GM21515 (cell line): ENCODE data around the gene GAPDHS.

Experiments used
- ATAC-seq: cut with Tn5 transposase; IDR thresholded peaks from one replicate; pipeline ENCODE4 v1.9.1; 2021; ENCODE audit not compliant: unreplicated experiment

GAPDHS gene

DNA sequence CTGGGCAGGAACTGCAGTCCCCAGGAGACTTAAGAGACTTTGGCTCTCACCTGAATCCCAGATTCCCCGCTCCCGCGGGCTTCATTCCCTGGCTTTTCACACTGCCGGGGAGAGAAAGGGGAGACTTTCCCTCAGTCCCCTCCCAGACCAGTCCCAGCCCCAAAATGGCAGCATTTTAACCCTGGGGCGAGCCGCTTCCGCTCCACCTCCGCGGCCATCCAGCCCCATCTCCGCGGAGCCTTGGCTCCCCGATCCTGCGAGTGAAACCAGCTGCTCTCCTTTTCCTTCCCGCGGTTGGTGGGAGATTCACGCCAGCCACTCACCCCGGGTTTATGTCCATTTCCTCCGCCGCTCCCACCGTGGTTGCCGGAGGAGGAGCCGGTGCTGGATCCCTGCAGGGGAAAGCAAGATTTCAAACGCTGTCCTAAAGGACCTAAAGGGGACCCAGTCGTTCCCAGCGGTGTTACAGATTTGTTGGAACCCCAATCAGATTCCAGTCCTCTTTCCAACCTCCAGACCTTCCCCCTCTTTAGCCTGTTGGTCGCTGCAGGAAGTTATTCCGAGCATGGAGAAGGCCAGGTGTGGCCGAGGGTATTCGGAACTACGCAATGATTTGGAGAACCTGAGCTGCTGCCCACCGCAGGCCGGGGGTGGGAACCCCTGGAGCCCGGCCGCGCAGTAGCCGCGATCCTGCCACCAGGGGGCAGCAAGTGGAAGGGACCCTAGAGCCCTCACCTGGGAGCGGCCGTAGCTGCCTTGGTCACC is 23.2 kb upstream of the GAPDHS start:
- ATAC-seq = no peak

DNA sequence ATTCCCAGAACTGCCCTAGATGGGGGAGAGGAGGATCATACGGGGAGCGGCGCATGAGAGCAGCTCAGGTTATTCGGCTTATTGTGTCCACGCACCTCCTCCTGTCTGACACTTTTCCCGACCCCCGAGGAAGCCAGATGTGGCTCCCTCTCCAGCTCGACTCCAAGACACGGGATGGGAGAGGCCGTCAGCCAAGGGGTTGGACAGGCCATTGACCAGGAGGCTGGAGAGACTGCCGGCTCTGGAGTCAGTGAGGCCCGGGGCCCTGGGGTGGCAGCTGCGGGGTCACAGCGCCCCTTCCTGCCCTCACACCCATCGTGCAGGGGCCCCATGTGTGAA is 22.7 kb upstream of the GAPDHS start:
- no peak for ATAC-seq

DNA sequence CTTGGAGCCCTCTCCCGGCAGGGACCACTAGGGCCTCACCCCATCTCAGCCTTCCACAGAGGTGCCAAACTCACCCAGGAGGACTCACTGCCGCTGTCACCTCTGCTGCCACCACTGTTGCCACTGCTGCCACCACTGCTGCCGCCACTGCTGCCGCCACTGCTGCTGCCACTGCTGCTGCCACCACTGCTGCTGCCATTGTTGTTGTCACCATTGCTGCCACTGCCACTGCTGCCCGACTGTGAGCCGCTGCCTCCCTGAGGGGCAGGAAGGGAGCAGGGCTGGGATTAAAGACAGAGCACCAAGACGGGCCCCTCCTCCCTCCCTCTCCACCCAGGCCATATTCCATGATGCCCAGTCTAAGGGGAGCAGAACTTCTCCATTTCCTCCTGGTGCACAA is 21.9 kb upstream of the GAPDHS start:
- no peak for ATAC-seq

DNA sequence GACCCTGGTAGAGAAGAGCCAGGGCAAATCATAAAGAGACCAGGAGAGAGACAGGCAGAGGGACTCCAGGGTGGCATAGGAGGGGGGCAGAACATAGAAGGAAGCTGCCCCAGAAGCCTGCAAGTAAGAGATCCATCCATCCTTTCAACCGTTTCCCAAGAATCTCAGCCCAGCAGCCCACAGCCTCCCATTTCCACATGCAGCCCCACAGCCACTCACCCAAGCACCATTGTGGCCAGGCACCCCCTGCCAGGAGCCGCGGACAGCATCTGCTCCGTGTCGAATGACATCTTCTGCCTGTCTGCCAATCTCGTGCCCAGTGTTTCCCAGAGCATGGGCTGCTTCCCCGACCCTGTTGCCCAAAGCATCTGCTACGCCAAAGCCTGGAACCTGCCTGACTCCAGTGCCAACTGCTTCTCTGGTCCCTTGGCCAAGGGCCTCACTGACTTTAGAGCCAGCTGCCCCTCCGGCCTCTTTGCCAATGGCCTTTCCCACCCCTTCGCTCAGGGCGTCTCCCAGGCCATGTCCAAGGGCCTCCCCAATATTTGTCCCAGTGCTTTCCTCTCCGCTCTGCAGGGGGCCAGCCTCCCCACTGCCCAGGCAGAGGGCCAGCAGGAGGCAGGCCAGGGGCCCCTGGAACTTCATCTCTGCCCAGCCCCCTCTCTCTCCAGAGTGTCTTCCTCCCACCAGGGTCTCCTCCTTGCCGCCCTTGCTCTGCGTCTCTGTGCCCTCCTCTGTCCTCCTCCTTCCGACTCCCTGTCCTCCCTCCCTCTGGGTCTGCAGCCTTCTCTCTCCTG is 20.2 kb upstream of the GAPDHS start:
- no peak for ATAC-seq

DNA sequence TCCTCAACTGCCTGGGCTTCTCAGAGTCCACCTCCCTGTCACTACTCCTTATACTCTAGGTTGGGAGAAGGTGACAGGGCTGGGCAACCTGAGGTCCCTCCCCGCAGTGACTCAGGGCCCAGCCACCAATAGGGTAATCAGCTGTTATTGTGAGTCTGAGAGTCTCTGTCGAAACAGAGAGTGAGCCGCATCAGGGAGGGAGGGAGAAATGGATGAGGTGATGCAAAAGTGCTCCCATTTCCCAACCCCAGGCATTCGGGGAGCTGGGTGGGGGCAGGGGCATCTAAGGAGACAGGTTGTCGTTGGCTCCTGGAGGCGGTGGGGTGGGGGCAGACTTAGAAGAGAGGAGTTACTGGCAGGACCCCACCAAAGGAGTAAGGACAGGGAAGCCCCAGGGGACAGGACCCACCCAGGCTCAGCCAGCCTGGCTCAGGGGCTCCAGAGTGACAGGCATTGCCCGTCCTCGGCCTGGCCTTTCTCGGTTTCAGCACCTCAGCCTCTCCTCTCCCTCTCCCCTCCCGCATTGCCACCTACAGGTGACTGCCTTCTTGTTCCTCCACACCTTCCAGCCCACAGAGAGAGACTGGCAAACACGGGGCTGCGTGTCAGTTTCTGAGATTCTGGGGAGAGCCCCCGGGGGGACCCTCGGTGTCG is 19.5 kb upstream of the GAPDHS start, which contains the start of gene DMKN:
Gene DMKN, minus strand, starts transcription at position 22 of the 654 bp plus-strand sequence. CDS start 174 bp downstream, outside the sequence.
- ATAC-seq = no peak

DNA sequence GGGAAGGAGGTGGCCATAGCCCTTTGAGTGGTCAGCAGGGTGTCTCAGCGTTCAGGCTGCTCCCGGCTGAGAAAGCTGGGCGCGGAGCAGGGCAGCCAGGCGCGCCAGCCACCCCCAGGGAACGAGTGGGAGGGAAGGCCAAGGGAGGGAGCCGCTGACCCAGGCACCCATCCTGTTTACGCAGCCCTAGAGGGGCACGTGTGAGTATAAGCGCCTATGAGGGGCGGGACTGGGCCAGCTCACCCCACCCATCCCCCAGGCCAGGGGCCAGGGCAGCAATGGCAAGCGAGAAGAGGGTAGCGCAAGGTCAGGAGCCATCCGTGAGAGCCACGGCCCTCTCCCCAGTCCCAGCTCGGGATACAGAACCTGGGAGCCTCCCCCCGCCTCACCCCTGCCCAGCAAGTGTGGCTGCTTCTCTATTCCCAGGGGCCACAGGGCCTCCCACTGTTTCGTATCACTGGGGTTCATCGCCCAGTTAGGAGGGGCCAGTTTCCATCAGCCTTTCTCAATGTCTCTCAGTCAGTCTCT is 18.9 kb upstream of the GAPDHS start:
- no peak for ATAC-seq

DNA sequence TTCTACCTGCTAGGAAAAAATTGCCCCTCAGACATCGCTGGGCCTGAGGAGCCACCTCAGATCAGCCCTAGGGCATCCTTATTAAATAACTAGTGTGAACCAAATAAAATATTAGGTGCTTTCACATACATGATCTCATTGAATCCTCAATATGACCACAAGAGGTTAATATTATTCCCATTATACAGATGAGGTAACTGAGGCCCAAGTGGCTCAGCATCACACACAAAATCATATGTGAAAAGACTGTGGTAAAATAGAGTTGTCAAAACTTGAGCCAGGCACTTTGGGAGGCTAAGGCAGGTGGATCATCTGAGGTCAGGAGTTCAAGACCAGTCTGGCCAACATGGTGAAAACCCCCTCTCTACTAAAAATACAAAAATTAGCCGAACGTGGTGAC is 16.9 kb upstream of the GAPDHS start:
- no peak for ATAC-seq

DNA sequence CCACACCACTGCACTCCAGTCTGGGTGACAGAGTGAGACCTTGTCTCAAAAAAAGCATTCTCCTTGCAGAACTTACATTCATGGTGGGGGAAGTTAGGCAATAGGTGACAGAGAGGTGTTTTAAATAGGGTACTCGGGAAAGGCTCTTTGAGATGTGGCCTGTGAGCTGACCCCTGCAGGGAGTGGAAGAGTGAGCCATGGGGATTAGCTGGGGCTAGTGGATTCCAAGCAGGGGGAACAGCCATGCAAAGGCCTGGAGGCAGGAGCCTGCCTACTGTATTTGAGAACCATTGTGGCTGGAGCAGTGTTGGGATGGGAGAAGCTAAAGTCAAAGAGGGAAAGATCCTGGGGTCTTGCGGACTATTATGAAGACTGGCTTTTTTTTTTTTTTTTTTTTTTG is 15.9 kb upstream of the GAPDHS start:
- no peak for ATAC-seq

DNA sequence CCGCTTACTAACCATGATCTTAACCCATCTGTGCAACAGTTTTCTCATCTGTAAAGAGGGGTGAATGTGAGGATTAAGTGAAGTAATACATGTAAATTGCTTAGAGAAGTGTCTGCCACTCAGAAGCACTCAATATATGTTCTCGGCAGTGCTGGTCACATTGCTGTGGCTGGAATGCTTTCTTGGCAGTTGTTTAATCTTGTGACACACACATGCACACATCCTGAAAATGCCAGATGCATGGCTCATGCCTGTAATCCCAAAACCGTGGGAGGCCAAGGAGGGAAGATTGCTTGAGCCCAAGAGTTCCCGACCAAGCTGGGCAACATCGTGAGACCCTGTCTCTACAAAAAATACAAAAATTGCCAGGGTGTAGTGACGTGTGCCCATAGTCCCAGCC is 14.9 kb upstream of the GAPDHS start:
- no peak for ATAC-seq

DNA sequence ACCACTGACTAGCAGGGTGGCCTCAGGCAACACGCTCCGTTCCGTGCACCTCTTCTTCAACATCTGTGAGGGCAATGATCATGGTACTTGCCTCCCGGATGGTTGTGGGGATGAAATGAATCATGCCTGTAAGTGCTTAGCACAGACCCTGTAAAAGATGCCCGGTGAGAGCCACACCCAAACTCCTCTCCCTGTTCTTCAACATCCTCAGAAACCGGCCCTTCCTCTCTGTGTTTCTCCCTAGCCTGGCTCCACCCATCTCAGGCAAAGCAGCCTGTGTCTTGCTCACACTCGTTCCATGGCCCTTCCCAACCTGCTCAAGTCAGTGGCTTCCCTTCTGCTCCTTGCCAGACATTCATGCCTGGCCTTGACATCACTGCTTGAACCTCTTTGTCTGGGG is 14.0 kb upstream of the GAPDHS start:
- ATAC-seq = no peak

DNA sequence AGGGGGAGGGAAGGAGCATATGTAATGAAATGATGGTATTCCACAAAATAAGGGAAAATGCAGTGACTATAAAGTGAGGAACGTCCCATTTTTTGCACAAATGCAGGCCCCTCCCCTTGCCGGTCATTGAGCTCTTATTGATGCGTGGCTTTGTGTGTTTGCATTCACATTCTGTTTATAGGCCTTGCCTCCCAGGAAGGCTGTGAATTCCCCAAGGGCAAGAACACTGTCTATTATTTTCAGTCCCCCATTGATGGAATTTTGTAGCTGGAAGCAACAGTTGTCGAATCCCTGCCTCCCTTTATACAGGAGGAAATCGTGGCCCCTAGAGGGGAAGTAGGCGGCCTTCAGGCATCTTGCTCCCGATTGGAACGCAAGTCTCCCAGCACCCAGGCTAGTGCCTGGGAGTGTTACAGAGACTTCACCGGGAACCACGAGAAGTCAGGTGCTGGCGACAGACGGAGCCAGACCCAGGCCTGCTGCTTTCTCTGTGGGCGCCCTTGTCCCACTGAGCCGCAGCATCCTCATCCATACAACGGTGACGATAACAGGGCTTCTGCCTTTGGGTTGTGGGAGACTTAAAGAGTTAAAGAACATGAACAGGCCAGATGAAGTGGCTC is 12.0 kb upstream of the GAPDHS start:
- ATAC-seq = no peak

DNA sequence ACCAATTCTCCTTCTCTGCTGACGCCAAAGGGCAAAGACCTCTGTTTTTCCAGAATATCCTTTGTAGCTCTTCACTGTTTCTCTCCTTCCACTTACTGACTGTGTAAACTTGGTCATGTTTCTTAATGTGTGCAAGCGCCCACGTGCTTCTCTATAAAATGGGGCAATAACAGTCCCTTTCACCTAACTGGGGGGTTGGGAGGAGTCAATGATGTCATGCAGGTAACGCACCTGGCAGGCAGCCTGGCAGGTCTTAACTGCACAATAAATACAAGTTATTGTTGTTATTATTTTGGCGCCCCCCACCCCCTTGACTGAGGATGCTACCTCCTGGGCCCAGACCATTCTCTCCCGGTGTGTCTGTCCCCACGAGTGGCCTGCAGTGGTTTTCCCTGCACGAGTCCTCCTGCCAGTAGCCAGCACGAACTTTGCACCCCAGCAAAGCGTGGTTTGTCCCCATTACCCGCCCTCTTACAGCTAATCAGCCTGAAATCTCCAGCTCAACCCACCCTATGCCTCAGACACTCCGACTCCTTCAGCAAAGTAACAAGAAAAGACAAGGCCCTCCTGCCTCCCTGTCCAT is 10.4 kb upstream of the GAPDHS start:
- no peak for ATAC-seq

DNA sequence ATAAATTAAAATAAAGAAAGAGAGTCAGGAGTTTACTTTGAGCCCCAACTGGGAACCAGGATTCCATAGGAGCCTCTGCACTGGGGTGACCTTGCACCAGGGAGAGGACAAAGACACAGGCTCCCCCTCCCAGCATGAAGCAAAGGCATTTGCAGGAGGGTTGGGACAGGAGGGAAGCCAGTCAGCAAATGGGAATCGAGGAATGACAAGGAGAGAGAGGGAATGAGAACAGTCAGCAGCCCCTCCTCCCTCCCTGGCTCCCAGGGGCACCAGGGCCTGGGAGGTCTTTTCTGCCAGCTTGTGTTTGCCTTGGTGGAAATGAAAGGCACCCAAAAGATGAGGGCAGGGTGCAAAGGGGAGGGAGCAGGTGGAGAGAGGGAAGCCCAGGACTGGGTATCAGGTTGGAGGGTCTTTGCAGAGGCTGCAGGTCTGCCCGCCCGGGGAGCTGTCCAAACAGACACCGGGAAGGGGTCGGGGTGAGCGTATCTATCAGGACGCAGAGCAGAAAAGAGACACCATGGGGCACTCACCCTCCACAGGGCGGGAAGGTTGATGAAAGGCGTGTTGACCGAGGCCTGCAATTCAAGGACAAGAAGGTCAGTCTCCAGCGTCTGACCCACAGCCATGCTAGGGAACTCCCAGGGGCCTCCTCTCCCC is 8.9 kb upstream of the GAPDHS start:
- ATAC-seq = no peak

DNA sequence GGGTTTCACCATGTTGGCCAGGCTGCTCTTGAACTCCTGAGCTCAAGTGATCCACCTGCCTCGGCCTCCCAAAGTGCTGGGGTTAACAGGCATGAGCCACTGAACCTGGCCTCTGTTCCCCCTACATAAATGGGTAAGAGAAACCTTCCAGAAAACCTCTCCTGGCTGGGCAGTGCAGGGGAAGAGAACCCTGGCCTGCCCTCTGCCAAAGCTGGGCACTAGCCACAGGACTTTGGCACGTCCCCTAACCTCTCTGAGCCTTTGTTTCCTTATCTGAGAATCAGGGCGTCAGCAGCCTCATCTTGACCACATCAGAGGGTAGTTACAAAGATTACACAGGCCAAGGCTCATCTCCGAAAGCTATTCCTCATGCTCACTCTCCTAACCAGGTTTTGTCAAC is 7.4 kb upstream of the GAPDHS start:
- no peak for ATAC-seq

DNA sequence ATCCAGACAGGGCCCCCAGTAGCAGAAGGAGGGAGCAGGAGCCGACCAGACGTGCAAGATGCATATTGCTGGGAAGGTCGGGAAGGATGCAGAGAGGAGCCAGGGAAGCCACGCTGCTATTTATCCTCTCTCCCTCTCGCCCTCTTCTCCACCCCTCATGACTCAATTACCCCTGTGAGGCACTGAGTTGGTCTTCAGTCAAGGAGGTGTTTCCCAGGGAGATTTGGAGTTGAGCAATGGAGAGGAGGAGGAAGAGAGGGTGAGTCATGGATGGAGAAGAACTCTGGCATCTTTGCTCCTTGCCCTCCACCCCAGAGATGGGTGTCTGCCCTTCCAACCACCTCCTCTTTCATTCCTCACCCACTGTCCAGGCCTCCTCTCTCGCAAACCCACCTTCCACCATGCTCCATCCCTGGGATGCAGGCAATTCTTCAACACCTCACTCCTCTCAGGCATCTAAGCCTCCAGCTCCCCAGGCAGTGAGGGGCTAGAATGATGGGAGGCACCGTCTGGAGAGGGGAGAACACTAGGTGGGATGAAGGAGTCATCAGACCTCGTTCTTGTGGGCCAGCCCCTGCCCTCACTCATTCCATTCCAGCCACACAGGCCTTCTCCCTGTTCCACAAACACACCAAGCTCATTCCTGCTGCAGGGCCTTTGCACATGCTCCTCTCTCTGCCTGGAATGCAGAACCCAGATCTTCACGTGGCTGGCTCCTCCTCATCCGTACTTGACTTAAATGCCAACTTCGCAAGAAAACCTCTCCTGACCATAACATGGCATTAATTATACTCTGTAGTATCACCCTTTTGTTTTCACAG is 4.8 kb upstream of the GAPDHS start, which contains the start of gene SBSN:
Gene SBSN, minus strand, starts transcription at position 94 of the 821 bp plus-strand sequence. Its CDS starts 30 bp downstream, at position 64.
- no peak for ATAC-seq

DNA sequence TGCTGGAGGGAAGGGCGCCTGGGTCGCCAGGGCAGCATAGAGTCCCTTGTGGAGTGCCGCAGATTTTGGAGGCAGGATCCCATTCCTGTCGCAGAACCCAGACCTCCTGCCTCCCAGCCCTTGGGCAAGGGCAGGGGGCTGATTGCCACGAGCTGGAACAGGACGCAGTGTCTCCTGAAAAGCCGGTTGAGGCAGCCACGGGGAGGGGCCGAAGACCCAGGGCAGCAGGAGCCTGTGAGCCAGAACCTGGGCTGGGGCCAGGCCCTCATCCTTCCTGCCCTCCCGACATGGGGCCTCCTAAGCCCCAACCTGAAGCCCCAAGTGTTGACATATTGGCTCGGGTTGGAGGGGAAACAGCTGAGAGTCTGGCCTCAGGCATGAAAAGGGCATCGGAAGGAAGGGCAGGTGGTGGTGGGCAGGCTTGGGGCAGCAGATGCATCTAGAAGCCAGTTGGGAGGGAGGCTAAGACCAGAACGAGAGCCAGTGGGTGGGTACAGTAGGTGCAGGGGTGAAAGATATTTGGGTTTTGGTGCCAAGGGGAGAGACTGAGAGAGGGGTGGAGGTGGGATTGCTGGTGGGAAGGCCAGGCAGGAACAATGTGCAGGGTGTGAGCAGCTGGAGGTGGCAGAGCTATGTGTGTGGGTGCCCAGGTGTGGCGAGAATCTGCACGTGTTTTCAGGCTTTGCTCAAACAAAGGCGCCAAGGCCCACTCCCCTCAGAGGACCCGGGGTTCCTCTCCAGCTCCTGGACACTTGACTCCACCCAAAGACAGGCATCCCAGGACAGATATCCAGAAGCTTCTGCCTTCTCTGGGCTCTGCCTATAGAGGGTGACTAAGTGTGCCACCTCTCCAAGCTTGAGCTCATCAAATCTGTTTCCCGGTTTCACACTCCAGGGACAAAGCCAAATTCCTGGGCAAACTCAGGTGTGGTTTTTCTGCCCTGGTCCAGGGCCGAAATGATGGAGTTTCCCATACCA is 3.7 kb upstream of the GAPDHS start:
- ATAC-seq = no peak

DNA sequence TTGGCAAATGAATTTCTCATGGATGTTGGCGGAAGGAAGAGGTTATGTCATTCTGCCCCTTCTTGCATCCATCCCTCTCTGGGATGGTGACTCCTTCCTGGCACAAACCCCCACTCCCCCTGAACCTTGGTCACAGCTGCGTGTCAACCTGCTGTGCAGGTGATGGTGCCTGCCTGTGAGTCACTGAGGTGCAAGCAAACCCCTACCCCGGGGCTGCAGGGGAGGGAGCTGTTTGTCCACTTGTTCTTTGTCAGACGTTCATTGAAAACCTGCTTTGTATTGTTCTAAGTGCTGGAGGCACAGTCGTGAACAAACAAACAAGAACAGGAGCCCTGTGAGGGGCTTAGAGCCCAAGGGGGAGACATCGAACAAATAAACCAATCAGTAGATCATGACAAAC is 2.0 kb upstream of the GAPDHS start:
- no peak for ATAC-seq

DNA sequence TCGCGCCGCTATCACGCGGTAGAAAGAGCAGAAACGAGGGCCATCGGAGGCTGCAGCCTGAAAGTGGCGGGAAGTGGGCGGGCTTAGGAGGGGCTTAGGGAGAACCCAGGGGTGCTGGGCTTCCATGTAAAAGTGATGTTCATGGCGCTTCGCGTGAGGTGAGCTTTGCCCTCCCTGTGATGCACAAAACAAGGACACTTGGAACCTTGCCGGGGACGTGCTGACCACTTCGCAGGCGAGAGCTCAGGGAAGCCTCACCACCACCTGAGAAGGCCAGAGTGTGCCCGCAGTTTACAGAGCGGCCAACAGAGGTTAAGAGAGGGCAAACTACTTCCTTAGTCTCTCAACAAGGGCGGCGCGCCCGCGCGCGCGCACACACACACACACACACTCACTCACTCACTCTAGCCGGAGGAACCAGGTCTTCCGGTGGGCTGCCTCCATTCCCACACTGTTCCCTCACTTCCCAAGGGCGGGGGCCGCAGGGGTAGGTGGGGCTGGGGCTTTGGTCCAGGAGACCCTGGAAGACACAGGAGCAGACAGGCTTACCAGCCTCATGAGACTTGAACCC is 651 bp downstream of the GAPDHS start:
- no peak for ATAC-seq
